ENCODE results near the gene RAP1GAP2. TPM values are rescaled to one million over a fixed set of nuclear protein-coding genes. Genes with fewer than 3 reads are reported as not detected.

Gene RAP1GAP2
- polyA plus RNA-seq, 3 donors, result 1.5 to 48.4 (median 6.1) TPM

DNA sequence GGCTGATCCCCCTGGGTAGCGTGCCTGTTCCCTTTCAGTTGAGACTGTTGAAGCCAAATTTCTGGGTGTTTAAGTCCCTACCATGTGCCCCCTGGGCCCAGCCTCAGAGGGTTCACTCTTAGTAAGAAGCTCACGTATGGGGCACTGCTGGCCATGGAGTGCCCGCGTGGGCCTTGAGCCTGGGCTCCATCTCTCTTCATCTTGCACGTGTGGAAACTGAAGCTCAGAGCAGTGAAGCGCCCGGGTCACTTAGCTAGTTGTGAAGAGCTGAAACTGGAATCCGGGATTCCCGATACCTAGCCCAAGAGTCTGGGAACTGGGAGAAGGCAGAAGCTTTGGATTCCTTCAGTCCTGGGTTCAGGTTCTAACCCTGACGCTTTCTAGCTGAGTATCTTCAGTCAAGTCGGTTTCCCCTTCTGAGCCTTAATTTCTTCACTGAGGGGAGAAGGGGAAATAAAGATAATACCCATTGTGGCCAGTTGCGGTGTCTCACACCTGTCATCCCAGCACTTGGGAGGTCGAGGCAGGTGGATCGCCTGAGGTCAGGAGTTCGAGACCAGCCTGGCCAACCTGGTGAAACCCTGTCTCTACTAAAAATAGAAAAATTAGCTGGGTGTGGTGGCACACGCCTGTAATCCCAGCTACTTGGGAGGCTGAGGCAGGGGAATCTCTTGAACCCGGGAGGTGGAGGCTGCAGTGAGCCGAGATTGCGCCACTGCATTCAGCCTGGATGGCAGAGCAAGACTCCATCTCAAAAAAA is 163.3 kb downstream of the RAP1GAP2 start:
- TF ChIP-seq, protein P1, sequence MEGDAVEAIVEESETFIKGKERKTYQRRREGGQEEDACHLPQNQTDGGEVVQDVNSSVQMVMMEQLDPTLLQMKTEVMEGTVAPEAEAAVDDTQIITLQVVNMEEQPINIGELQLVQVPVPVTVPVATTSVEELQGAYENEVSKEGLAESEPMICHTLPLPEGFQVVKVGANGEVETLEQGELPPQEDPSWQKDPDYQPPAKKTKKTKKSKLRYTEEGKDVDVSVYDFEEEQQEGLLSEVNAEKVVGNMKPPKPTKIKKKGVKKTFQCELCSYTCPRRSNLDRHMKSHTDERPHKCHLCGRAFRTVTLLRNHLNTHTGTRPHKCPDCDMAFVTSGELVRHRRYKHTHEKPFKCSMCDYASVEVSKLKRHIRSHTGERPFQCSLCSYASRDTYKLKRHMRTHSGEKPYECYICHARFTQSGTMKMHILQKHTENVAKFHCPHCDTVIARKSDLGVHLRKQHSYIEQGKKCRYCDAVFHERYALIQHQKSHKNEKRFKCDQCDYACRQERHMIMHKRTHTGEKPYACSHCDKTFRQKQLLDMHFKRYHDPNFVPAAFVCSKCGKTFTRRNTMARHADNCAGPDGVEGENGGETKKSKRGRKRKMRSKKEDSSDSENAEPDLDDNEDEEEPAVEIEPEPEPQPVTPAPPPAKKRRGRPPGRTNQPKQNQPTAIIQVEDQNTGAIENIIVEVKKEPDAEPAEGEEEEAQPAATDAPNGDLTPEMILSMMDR (IDR thresholded peaks at IDR 0.05), result no peak
- Mint-ChIP-seq H3K4me1 (peaks cover 21% of the 10 kb centered on the region), H3K27me3 (ENCODE audit: low read depth in 3 of 3) (peaks cover 0 to 6% (median 0%) of the 10 kb centered on the region in 3 donors), H3K27ac (peak overlapping the region in 1 of 7 donors; percentile 1), H3K4me3 (no peak overlapping the region), H3K36me3 (peaks cover 45 to 63% of the 10 kb centered on the region in 2 donors), H3K9me3 (no peaks in the 10 kb centered on the region)
- H3K4me1 ChIP-seq (ENCODE audit: control insufficient read depth in 1 of 2, insufficient read depth in 2 of 2, low read length in 2 of 2), result peaks cover 9 to 19% of the 10 kb centered on the region in 2 donors
- H3K9me3 ChIP-seq (replicated peaks in 1 of 2; ENCODE audit: control insufficient read depth in 1 of 2, insufficient read depth in 1 of 2, low read length in 2 of 2), result no peaks in the 10 kb centered on the region
- DNase-seq, result no peak
- H3K79me2 ChIP-seq (ENCODE audit: insufficient read depth, low read length), result peaks cover 33% of the 10 kb centered on the region
- intact Hi-C loops (cut with micrococcal nuclease), result no loop called here
- H3K4me3 ChIP-seq (replicated peaks in 1 of 3; ENCODE audit: low read depth in 2 of 3, low read length in 3 of 3), result no peak overlapping the region
- no peak overlapping the region for H3K27ac ChIP-seq (ENCODE audit: low read depth in 1 of 2, low read length in 2 of 2)
- no peaks in the 10 kb centered on the region for H3K27me3 ChIP-seq (ENCODE audit: control insufficient read depth in 2 of 2, insufficient read depth in 2 of 2, low read length in 2 of 2)
- 100% methylated on average over 8 of the region's 19 CpGs for WGBS (ENCODE audit: insufficient coverage)
- H4K20me1 ChIP-seq (ENCODE audit: insufficient read depth, low read length), result peaks cover 93% of the 10 kb centered on the region
- H3K9ac ChIP-seq (ENCODE audit: insufficient read depth, low read length, poor library complexity, severe bottlenecking), result no peak overlapping the region
- no peak overlapping the region for H3K4me2 ChIP-seq (replicated peaks; ENCODE audit: extremely low read depth, low read length, poor library complexity, severe bottlenecking)
- peaks cover 36 to 54% of the 10 kb centered on the region in 2 donors for H3K36me3 ChIP-seq (replicated peaks in 1 of 2; ENCODE audit: control insufficient read depth in 1 of 2, insufficient read depth in 2 of 2, low read length in 2 of 2)
- H2AFZ ChIP-seq (ENCODE audit: insufficient read depth, low read depth, low read length, poor library complexity, severe bottlenecking), result no peak overlapping the region

DNA sequence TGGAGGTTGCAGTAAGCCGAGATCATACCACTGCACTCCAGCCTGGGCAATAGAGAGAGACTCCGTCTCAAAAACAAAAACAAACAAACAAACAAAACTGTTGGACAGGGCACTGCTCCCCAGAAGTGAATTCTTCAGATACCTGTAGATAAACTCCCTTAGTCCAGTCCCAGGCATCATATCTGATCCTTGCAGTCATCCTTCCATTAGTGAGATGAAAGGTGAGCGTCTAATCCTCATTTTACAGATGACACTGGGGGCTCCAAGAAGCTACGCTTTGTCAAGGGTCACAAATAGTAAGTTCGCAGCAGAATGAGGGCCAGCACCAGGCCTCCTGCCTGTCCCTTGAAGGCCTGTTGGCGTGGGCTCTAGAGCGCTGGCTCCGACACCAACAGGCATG is 165.2 kb downstream of the RAP1GAP2 start:
- TF ChIP-seq, protein P1 (IDR thresholded peaks at IDR 0.05), result no peak
- Mint-ChIP-seq H3K27ac (no peak overlapping the region), H3K36me3 (peaks cover 58 to 75% of the 10 kb centered on the region in 2 donors), H3K9me3 (peaks cover 0 to 2% (median 0%) of the 10 kb centered on the region in 7 donors), H3K27me3 (ENCODE audit: low read depth in 3 of 3) (peaks cover 0 to 4% (median 0%) of the 10 kb centered on the region in 3 donors), H3K4me1 (peaks cover 3% of the 10 kb centered on the region), H3K4me3 (no peak overlapping the region)
- no peak overlapping the region for H3K4me2 ChIP-seq (replicated peaks; ENCODE audit: extremely low read depth, low read length, poor library complexity, severe bottlenecking)
- no peak overlapping the region for H2AFZ ChIP-seq (ENCODE audit: insufficient read depth, low read depth, low read length, poor library complexity, severe bottlenecking)
- H3K9ac ChIP-seq (ENCODE audit: insufficient read depth, low read length, poor library complexity, severe bottlenecking), result no peak overlapping the region
- no peaks in the 10 kb centered on the region for H3K27me3 ChIP-seq (ENCODE audit: control insufficient read depth in 2 of 2, insufficient read depth in 2 of 2, low read length in 2 of 2)
- H3K4me1 ChIP-seq (ENCODE audit: control insufficient read depth in 1 of 2, insufficient read depth in 2 of 2, low read length in 2 of 2), result peaks cover 0 to under 1% of the 10 kb centered on the region in 2 donors
- peaks cover 90% of the 10 kb centered on the region for H4K20me1 ChIP-seq (ENCODE audit: insufficient read depth, low read length)
- intact Hi-C loops (cut with micrococcal nuclease), result no loop called here
- peaks cover 14% of the 10 kb centered on the region for H3K79me2 ChIP-seq (ENCODE audit: insufficient read depth, low read length)
- DNase-seq, result no peak
- peaks cover 53 to 73% of the 10 kb centered on the region in 2 donors for H3K36me3 ChIP-seq (replicated peaks in 1 of 2; ENCODE audit: control insufficient read depth in 1 of 2, insufficient read depth in 2 of 2, low read length in 2 of 2)
- no peak overlapping the region for H3K27ac ChIP-seq (ENCODE audit: low read depth in 1 of 2, low read length in 2 of 2)
- WGBS (ENCODE audit: insufficient coverage), result 92% methylated on average over 2 of the region's 8 CpGs
- no peak overlapping the region for H3K4me3 ChIP-seq (replicated peaks in 1 of 3; ENCODE audit: low read depth in 2 of 3, low read length in 3 of 3)
- no peaks in the 10 kb centered on the region for H3K9me3 ChIP-seq (replicated peaks in 1 of 2; ENCODE audit: control insufficient read depth in 1 of 2, insufficient read depth in 1 of 2, low read length in 2 of 2)

Measured in CD14-positive monocyte (primary cell).